Activated naive CD8-positive, alpha-beta T cell (primary cell): Measurements from ENCODE around the gene RASSF7.

Experiments
- H3K27ac Mint-ChIP-seq: one replicate; pipeline ENCODE4 v1.8.0; 2021; ENCODE audit warnings: mixed read lengths
- H3K27me3 Mint-ChIP-seq: one replicate; pipeline ENCODE4 v1.8.0; 2021; ENCODE audit warnings: mixed read lengths
- H3K36me3 Mint-ChIP-seq: one replicate; pipeline ENCODE4 v1.8.0; 2021; ENCODE audit warnings: mixed read lengths
- H3K4me1 Mint-ChIP-seq: one replicate; pipeline ENCODE4 v1.8.0; 2021; ENCODE audit warnings: low read depth, mixed read lengths
- H3K4me3 Mint-ChIP-seq: one replicate; pipeline ENCODE4 v1.8.0; 2021; ENCODE audit warnings: mild to moderate bottlenecking, mixed read lengths
- H3K9me3 Mint-ChIP-seq: one replicate; pipeline ENCODE4 v1.8.0; 2021; ENCODE audit warnings: low read depth, mixed read lengths

RASSF7 gene

DNA sequence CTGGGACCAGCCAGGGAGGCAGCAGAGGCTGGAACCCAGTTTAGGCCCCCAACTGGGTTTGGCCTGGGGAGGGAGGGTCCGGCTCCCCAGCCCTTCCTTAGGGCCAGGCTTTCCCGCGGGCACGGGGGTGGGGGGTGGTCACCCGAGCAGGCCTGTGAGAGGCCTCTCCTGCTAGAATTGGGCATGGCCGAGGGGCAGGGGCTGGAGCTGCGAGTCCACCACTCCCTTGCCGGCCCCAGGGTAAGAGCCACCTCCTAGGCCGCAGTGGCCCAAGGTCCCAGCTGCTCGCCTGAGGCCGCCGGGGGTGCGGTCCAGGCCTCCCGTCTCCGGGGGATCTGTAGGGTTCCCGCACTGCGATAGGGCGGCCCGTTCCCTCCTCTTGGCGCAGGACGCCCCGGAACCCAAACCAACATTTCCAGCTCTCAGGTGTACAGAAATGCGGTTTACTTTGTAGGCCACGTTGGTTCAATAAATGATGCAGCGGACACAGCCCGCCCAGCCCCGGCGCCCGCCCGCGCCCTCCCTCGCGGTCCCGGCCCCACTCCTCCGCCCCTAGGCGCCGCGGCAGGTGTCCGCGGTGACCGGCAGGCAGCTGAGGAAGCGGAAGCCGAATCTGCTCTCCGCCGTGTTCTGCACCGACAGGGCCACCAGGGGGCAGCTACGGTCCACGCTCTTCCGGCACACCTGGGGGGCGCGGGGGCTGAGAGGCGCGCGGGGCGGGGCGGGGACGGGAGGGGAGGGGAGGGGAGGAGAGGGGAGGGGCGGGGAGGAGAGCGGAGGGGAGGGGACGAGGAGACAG, 6.1 kb upstream of the RASSF7 start:
- Mint-ChIP-seq H3K4me3 (no peak overlapping the region), H3K9me3 (no peaks in the 10 kb centered on the region), H3K4me1 (no peaks in the 10 kb centered on the region), H3K27me3 (no peaks in the 10 kb centered on the region), H3K36me3 (no peaks in the 10 kb centered on the region), H3K27ac (no peak overlapping the region)

DNA sequence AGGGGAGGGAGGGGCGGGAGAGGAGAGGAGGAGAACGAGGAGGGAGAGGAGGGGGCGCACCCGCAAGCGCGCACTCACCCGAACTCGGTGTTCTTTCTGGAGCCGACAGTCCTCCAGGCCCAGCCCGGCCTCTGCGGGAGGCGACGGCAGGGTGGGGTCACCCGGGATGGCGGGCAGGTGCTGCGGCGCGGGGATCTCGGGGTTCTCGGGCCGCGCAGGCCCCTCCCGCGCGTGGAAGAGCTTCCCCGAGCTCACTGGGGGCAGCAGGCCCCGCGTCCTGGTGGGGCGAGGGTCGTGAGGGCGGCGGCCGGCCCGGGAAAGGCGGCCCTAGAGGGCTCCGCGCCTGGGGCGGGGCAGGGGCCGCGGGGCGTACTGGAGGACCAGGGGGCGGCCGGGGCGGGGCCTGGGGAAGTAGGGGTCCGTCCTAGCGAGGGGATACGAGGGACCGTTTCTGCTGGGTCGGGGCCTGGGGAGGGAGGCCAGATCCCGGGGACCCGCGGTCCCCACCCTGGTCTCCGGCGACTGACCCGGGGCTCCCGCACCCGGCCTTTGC, 5.5 kb upstream of the RASSF7 start:
- Mint-ChIP-seq H3K4me3 (no peak overlapping the region), H3K9me3 (no peaks in the 10 kb centered on the region), H3K27ac (no peak overlapping the region), H3K27me3 (no peaks in the 10 kb centered on the region), H3K36me3 (no peaks in the 10 kb centered on the region), H3K4me1 (peaks cover 5% of the 10 kb centered on the region)

DNA sequence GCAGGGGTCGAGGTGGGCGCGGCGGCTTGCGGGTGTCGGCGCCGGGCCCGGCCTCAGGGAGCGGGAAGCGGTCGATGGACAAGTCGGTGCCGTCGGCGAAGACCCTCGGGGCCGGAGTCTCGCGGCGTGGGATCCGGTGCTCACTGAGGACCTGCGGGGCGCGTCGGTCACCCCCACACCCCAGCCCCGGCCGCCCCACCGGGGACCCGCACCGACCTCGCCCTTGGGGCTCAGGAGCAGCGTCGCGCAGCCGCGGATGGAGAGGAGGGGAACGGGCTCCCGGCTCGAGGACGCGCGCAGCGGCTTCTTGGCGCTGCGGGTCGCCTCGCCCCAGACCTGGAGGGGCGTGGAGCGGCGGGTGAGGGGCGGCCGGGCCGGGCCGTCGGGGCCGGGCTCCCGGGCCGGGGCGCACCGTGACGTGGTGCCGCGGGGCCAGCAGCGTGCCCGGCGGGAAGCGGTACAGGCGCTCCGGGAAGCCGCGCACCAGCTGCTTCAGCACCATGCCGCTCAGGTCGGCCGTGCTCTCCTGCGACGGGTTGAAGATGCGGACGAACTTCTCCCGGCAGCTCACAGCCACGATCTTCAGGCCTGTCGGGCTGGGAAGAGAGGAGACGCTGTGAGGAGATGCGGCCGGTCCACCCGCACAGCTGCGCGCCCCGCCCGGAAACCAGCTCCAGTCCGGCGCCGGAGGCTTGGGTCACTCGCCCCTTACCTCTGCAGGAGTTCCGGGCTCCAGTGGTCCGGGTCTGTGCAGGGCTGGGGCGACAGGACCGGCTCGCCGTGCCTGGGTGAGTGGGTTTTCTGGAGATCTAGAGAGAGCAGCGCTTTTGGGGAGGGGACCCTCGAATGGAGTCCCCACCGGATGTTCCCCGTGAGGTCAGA, 4.7 kb upstream of the RASSF7 start:
- Mint-ChIP-seq H3K4me1 (peaks cover 5% of the 10 kb centered on the region), H3K27me3 (no peaks in the 10 kb centered on the region), H3K4me3 (peak overlapping the region; percentile 30), H3K9me3 (no peaks in the 10 kb centered on the region), H3K27ac (no peak overlapping the region), H3K36me3 (no peaks in the 10 kb centered on the region)

DNA sequence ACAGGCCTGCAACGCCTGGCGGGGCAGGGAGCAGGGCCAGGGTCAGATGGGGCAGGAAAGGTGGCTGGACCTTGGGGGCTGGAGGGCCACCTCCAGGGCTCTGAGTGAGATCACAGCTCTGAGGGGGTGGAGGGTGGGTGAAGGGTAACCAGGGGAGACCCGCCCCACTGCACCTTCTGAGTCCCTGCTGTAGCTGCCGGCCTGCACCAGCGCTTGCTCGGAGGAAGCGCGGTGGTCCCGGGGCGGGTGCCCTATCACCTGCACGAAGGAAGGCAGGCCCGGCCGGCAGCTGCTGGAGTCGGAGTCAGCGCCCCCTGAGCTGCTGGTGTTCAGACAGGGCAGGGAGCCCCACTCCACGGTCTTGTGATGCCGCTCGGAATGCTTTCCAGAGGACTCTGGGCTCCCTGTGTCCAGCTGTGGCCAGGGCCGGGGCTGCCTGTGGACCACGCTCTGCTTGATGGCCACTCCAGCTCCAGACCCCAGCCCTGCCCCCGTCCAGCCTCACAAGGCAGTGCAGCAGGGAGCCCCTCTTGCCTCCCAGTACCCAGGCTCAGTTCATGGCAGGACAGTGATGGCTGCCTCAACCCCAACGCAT, 4.0 kb upstream of the RASSF7 start:
- no peaks in the 10 kb centered on the region for H3K27me3 Mint-ChIP-seq
- H3K27ac Mint-ChIP-seq = no peak overlapping the region
- peaks cover 9% of the 10 kb centered on the region for H3K4me1 Mint-ChIP-seq

DNA sequence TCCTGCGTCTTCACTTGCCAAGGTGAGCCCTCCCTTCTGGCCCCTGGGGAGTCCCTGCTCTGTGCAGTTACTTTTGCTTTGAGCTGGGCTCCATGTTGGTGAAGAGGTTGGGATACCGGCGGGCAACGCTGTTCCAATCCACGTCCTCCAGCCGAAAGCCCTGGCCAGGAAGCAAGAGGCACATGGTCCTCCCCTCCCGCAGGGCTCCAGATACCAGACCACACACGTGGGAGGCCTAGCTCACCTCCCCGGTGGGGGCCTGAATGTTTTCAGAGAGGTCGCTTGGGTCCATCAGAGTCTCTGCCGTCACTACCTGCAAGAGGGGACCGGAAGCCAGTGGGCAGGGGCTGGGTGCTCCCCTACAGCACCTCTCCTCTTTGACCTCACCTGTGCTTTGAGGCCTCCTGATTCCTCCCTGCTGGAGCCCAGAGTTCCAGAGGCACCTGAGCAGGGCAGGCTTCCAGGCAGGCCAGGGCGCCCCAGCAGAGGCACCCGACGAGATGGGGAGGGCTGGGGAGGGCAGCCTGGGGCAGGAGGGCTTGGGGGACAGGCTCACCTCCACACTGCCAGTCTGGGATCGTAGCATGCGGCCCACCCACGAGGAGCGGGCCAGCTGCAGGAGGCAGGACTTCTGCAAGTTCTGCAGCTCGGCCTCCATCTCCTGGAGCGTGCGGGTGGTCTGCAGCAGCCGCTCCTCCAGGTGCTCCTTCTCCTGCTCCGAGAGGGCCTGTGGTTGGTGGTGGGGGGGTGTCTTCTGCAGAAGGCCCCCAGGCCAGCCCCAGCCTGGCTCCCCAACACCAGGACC, 3.2 kb upstream of the RASSF7 start:
- H3K27me3 Mint-ChIP-seq = no peaks in the 10 kb centered on the region
- H3K4me3 Mint-ChIP-seq = no peak overlapping the region
- H3K27ac Mint-ChIP-seq = no peak overlapping the region
- H3K9me3 Mint-ChIP-seq = no peaks in the 10 kb centered on the region
- peaks cover 9% of the 10 kb centered on the region for H3K4me1 Mint-ChIP-seq
- no peaks in the 10 kb centered on the region for H3K36me3 Mint-ChIP-seq

More for the DNA sequence above, 4.0 kb upstream of the RASSF7 start:
- Mint-ChIP-seq H3K4me3 (peak overlapping the region; percentile 30), H3K9me3 (no peaks in the 10 kb centered on the region), H3K36me3 (no peaks in the 10 kb centered on the region)

DNA sequence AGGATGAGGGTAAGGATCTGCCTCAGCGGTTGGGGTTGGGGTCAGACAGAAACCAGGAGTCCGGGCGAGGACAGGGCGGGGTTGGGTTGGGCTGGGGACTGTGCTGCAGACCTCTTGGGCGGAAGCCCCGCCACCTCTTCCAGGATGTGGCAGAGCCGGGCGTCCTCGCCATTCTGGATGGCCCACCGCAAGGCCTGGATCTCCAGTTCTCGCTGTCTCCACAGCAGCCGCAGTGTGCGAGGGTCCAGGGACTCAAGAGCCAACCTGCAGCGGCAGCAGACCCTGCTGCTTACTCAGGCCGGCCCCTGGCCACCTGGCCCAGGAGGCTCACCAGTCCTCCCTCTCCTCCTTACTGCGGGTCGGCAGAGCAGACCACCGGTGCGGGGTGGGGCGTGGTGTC, 2.3 kb upstream of the RASSF7 start:
- no peaks in the 10 kb centered on the region for H3K9me3 Mint-ChIP-seq
- H3K4me3 Mint-ChIP-seq = no peak overlapping the region
- H3K36me3 Mint-ChIP-seq = no peaks in the 10 kb centered on the region
- no peaks in the 10 kb centered on the region for H3K27me3 Mint-ChIP-seq
- peaks cover 9% of the 10 kb centered on the region for H3K4me1 Mint-ChIP-seq
- no peak overlapping the region for H3K27ac Mint-ChIP-seq

DNA sequence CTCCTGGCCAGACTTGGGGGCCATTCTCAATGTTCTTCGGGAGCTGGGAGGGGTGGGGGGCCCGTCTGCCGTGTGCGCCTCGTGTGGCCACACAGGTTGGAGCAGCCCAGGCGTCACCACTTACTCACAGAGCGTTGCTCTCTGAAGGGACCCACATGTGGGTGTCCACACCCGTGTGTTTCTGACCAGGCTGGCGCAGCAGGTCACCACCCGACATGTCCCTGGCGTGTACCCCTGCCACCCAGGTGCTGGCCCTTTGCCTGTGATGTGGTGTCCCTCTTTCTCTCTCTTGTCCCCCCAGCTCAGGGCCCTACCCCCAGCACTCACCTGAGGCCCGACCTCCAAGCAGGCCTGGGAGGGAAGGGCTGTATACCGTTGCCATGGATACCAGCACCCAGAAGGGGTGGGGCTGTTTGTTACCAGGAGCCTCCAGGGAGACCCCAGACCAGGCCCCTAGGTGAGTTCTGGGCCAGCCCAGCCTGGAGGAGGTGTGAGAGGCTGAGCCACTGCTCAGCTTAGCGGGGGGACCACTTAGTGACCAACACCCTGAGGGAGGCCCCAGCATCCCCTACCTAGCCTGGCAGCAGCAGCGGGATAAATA, 1.6 kb upstream of the RASSF7 start:
- no peaks in the 10 kb centered on the region for H3K36me3 Mint-ChIP-seq

DNA sequence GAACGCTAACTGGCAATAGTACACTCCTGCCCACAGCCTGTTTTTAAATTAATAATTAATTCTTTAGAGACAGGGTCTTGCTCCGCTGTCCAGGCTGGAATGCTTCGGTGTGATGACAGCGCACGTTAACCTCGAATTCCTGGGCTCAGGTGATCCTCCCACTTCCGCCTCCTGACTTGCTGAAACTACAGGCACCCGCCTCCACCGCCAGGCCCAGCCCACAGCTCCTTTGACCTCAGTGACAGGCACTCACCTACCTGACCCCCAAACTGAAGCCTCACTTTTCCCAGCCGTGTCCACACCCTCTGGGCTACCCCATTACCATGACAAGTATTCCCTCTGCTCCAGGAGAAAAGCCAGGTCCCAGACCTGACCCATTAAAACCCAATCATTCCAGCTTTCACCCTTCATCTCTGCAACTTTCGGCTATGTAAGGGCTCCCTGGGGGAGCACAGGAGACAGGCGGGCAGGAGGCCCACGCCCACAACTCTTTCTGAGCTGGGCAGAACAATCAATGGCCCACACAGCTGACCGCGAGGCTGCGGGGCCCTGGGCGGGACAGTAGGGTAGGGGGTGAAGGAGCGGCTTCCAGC, 962 bp upstream of the RASSF7 start:
- Mint-ChIP-seq H3K27ac (peak overlapping the region; percentile 22), H3K9me3 (no peaks in the 10 kb centered on the region), H3K36me3 (no peaks in the 10 kb centered on the region), H3K4me3 (peak overlapping the region; percentile 74), H3K27me3 (no peaks in the 10 kb centered on the region), H3K4me1 (peaks cover 9% of the 10 kb centered on the region)

More for the DNA sequence above, 1.6 kb upstream of the RASSF7 start:
- H3K9me3 Mint-ChIP-seq = no peaks in the 10 kb centered on the region
- H3K27me3 Mint-ChIP-seq = no peaks in the 10 kb centered on the region
- no peak overlapping the region for H3K4me3 Mint-ChIP-seq
- H3K27ac Mint-ChIP-seq = no peak overlapping the region
- H3K4me1 Mint-ChIP-seq = peaks cover 9% of the 10 kb centered on the region

DNA sequence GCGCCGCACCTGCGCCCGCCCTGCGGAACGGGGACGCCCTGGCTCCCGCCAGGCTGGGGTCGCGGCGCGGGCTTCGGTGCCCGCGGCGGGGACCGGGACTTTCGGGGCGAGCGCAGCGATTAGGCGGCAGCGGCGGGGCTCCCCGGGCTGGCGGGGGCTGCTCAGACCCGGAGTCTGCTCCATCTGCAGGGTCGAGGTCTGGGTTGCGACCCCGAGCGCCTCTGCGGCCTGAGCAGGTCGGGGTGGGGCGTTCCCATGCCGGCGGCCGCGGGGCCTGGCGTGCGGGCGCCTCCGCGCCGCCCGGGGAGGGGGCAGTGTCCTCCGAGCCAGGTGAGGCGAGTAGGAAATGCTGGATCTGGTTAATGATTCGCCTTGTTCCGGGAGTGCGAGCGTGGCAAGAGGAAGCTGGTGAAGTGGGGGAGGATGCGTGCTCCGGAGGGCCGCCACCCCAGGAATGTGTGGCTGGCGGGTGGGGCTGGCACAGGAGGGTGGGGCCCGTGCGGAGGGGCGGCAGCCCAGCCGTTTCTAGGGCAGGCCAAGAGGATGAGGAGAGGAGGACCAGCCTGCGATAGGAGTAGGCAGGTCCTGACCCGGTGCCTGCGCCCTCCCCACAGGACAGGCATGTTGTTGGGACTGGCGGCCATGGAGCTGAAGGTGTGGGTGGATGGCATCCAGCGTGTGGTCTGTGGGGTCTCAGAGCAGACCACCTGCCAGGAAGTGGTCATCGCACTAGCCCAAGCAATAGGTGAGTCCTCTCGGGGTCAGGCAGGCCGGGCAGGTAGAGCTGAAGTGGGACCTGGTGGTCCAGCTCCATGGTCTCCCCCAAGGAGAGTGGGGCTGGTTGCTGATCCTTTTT, 606 bp downstream of the RASSF7 start:
- no peaks in the 10 kb centered on the region for H3K27me3 Mint-ChIP-seq
- H3K27ac Mint-ChIP-seq = no peak overlapping the region
- no peaks in the 10 kb centered on the region for H3K36me3 Mint-ChIP-seq
- H3K4me1 Mint-ChIP-seq = peaks cover 9% of the 10 kb centered on the region
- peak overlapping the region; percentile 91 for H3K4me3 Mint-ChIP-seq
- no peaks in the 10 kb centered on the region for H3K9me3 Mint-ChIP-seq

DNA sequence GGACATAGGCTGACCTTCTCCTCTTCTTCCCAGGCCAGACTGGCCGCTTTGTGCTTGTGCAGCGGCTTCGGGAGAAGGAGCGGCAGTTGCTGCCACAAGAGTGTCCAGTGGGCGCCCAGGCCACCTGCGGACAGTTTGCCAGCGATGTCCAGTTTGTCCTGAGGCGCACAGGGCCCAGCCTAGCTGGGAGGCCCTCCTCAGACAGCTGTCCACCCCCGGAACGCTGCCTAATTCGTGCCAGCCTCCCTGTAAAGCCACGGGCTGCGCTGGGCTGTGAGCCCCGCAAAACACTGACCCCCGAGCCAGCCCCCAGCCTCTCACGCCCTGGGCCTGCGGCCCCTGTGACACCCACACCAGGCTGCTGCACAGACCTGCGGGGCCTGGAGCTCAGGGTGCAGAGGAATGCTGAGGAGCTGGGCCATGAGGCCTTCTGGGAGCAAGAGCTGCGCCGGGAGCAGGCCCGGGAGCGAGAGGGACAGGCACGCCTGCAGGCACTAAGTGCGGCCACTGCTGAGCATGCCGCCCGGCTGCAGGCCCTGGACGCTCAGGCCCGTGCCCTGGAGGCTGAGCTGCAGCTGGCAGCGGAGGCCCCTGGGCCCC, 1.4 kb downstream of the RASSF7 start:
- Mint-ChIP-seq H3K4me3 (no peak overlapping the region), H3K4me1 (peaks cover 9% of the 10 kb centered on the region), H3K9me3 (no peaks in the 10 kb centered on the region), H3K27ac (no peak overlapping the region), H3K36me3 (no peaks in the 10 kb centered on the region), H3K27me3 (no peaks in the 10 kb centered on the region)

DNA sequence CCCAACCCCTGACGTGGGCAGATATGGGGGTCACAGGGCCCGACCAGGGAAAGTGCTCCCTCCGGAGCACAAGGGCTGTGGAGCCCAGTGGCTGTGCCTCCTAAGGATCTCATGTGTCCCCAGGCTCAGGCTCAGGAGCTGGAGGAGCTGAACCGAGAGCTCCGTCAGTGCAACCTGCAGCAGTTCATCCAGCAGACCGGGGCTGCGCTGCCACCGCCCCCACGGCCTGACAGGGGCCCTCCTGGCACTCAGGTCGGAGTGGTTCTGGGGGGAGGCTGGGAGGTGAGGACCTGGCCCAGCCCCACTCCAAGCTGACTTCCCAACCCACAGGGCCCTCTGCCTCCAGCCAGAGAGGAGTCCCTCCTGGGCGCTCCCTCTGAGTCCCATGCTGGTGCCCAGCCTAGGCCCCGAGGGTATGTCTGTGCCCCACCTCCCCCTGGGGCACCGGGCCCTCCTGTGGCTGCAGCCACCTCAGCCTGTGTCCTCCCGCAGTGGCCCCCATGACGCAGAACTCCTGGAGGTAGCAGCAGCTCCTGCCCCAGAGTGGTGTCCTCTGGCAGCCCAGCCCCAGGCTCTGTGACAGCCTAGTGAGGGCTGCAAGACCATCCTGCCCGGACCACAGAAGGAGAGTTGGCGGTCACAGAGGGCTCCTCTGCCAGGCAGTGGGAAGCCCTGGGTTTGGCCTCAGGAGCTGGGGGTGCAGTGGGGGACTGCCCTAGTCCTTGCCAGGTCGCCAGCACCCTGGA, 2.5 kb downstream of the RASSF7 start:
- Mint-ChIP-seq H3K4me1 (peaks cover 12% of the 10 kb centered on the region), H3K4me3 (no peak overlapping the region), H3K27ac (no peak overlapping the region), H3K36me3 (no peaks in the 10 kb centered on the region), H3K9me3 (no peaks in the 10 kb centered on the region), H3K27me3 (no peaks in the 10 kb centered on the region)

DNA sequence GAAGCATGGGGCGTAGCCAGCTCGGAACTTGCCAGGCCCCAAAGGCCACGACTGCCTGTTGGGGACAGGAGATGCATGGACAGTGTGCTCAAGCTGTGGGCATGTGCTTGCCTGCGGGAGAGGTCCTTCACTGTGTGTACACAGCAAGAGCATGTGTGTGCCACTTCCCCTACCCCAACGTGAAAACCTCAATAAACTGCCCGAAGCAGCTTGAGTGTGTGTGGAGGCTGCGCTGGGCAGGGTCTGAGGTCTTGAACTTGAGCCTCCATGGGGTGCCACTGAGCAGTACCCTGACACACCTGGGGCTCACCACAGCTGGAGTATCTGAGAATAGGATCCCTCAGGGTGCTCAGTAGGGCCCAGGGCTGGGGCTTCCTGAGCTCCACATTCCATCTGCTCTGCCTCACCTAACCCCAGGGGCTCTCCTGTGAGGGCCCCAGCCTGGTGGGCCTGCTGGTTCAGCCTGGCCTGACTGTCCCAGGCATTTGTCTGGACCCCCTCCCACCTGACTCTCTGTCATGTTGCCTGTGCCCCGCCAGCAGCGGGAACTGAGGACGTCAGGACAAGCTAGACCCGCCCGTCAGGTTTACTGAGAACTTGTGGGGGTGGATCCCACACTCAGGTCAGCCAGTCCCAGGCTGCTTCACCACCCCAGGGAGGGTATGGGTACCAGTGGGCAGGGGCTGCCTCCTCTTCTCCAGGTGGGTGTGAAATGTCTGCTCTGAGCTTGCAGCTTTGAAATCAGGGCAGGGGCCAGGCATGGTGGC, 3.2 kb downstream of the RASSF7 start:
- Mint-ChIP-seq H3K27me3 (no peaks in the 10 kb centered on the region), H3K9me3 (no peaks in the 10 kb centered on the region), H3K4me1 (peaks cover 12% of the 10 kb centered on the region), H3K27ac (no peak overlapping the region), H3K4me3 (no peak overlapping the region), H3K36me3 (no peaks in the 10 kb centered on the region)
